ENCODE measurements around the gene BFAR.

DNA sequence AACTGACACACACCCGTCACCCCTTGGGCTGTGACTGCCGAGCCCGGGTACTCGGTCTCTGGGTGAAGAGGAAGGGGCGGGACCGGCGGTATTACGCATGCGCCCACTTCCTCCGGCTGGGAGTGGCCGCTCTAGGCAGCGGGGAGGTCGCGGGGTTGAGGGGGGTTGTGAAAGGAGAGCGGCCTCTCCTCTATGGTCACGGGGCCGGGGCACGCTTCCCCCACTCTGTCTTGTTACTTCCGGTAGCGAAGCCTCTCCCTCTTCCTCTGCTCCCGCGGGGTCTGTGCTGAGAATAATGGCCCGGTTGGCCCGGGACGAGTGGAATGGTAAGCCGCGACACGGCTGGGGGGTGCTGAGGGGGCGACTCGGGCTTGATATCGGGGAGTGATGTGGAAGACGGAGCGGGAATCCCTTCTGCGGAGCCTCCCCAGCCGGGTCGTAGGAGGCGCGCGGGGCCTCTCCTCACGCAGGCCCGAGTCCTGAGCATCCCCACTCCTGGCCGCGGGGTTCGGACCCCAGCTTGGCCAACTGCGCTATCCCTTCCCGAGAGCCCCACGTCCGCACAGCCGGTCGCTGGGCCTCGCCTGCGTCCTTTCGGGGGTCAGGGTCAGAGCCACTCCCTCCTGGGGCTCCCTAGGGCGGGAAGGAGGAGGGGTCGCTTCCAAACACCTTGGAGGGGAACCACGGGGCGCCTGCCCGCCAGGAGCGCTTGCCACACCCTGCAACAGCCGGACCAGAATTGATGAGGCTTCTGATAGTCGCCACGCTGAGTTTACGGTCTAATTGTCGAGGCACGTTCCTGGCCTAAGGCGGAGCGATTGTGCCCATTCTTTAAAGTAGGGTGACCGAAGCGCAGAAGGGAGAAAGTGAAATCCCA lies at the start of gene BFAR:
- TF ChIP-seq, protein P1, sequence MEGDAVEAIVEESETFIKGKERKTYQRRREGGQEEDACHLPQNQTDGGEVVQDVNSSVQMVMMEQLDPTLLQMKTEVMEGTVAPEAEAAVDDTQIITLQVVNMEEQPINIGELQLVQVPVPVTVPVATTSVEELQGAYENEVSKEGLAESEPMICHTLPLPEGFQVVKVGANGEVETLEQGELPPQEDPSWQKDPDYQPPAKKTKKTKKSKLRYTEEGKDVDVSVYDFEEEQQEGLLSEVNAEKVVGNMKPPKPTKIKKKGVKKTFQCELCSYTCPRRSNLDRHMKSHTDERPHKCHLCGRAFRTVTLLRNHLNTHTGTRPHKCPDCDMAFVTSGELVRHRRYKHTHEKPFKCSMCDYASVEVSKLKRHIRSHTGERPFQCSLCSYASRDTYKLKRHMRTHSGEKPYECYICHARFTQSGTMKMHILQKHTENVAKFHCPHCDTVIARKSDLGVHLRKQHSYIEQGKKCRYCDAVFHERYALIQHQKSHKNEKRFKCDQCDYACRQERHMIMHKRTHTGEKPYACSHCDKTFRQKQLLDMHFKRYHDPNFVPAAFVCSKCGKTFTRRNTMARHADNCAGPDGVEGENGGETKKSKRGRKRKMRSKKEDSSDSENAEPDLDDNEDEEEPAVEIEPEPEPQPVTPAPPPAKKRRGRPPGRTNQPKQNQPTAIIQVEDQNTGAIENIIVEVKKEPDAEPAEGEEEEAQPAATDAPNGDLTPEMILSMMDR (IDR thresholded peaks at IDR 0.05; ENCODE audit: poor library complexity, severe bottlenecking): no peak
- no peak for TF ChIP-seq RAD21 (conservative IDR thresholded peaks at IDR 0.05)
- TF ChIP-seq SMC3 (conservative IDR thresholded peaks at IDR 0.05; ENCODE audit: poor library complexity): no peak
- TF ChIP-seq MXI1 (conservative IDR thresholded peaks at IDR 0.05; ENCODE audit: poor library complexity, severe bottlenecking): peak; percentile 76

All from neural cell (in vitro differentiated cells).